ENCODE results near the gene B4GALT6. TPM values are rescaled to one million over a fixed set of nuclear protein-coding genes. Genes with fewer than 3 reads are reported as not detected.

Gene B4GALT6
- total RNA-seq, 1 donor from 2014 or later = 17.7 TPM

DNA sequence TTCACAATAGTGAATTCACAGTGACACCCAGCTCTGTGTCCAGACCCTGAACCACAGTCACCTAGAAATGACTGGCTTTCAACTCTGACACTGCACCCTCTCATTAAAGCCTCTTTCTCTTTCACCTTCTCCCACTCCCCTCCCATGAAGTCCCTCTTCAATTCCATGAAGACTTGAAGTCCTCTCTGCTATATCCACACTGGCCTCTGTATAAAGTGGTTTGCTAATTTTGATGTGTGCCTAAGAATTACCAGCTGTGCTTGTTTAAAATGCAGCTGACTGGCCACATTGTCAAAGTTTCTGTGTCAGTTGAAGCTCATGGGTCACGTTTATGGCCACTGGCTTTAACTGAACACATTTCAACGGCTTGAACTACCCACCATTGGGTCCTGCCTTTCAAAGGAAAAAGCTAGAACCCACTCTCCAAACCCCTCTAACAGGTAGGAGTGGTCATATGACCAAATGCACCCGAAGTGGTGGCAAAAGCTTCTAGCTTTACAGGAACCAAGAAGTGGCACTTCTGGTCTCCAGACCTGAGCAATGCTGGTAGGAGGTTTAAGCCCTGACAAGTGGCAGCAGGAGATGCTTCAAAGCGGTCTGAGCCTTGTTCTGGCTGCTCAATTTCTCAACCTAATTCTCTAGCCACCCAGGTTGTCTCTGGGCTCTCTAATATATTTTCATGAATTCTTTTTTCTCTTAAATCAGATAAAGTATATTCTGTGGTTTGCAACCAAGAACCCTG, 34.2 kb downstream of the B4GALT6 start:
- Mint-ChIP-seq H3K36me3 (ENCODE audit: low read depth, unreplicated experiment) (peaks cover 2% of the 10 kb centered on the region), H3K4me3 (ENCODE audit: unreplicated experiment) (no peak overlapping the region), H3K4me1 (ENCODE audit: low read depth, unreplicated experiment) (peaks cover 19% of the 10 kb centered on the region), H3K27ac (ENCODE audit: unreplicated experiment) (no peak overlapping the region), H3K27me3 (ENCODE audit: low read depth, unreplicated experiment) (no peaks in the 10 kb centered on the region), H3K9me3 (ENCODE audit: unreplicated experiment) (no peaks in the 10 kb centered on the region)
- no peak overlapping the region for H3K9ac ChIP-seq (ENCODE audit: low read length)
- no peaks in the 10 kb centered on the region for H3K79me2 ChIP-seq (ENCODE audit: insufficient read depth, low read length)
- TF ChIP-seq, protein P1, sequence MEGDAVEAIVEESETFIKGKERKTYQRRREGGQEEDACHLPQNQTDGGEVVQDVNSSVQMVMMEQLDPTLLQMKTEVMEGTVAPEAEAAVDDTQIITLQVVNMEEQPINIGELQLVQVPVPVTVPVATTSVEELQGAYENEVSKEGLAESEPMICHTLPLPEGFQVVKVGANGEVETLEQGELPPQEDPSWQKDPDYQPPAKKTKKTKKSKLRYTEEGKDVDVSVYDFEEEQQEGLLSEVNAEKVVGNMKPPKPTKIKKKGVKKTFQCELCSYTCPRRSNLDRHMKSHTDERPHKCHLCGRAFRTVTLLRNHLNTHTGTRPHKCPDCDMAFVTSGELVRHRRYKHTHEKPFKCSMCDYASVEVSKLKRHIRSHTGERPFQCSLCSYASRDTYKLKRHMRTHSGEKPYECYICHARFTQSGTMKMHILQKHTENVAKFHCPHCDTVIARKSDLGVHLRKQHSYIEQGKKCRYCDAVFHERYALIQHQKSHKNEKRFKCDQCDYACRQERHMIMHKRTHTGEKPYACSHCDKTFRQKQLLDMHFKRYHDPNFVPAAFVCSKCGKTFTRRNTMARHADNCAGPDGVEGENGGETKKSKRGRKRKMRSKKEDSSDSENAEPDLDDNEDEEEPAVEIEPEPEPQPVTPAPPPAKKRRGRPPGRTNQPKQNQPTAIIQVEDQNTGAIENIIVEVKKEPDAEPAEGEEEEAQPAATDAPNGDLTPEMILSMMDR (IDR thresholded peaks at IDR 0.05; ENCODE audit: insufficient read depth, low read depth, low read length) = no peak
- no peak for TF ChIP-seq EZH2 (IDR thresholded peaks at IDR 0.05; ENCODE audit: insufficient read depth, low read length)
- no peak for DNase-seq (ENCODE audit: low read depth)
- H2AFZ ChIP-seq (ENCODE audit: low read depth, low read length) = no peak overlapping the region
- no peaks in the 10 kb centered on the region for H4K20me1 ChIP-seq (ENCODE audit: insufficient read depth, low read length)
- no peaks in the 10 kb centered on the region for H3K27me3 ChIP-seq (ENCODE audit: insufficient read depth, low read length)
- no peak overlapping the region for H3K4me2 ChIP-seq (ENCODE audit: low read length)
- H3K4me1 ChIP-seq (ENCODE audit: insufficient read depth, low read length) = peaks cover 6% of the 10 kb centered on the region
- H3K9me3 ChIP-seq (ENCODE audit: insufficient read depth, low read depth, low read length) = no peaks in the 10 kb centered on the region
- H3K4me3 ChIP-seq (ENCODE audit: insufficient read depth, low read depth, low read length) = no peak overlapping the region
- no peaks in the 10 kb centered on the region for H3K36me3 ChIP-seq (ENCODE audit: insufficient read depth, low read length)
- FAIRE-seq = no peak
- H3K27ac ChIP-seq (ENCODE audit: low read depth, low read length) = no peak overlapping the region

DNA sequence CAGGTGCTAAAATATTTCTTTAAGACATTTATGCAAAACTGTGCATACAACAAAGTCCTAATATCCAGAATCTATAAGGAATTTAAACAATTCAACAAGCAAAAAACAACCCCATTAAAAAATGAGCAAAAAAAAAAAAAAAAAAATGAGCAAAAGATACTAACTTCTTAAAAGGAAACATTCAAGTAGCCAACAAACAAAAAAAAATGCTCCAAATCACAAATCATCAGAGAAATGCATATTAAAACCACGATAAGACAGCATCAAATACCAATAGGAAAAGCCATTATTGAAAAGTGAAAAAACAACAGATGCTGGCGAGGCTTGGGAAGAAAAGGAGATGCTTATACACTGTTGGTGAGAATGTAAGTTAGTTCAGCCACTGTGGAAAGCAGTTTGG, 34.9 kb downstream of the B4GALT6 start:
- H3K4me3 Mint-ChIP-seq (ENCODE audit: unreplicated experiment) = no peak overlapping the region
- H3K27me3 ChIP-seq (ENCODE audit: insufficient read depth, low read length) = no peaks in the 10 kb centered on the region
- H3K27ac ChIP-seq (ENCODE audit: low read depth, low read length) = no peak overlapping the region
- no peaks in the 10 kb centered on the region for H3K9me3 ChIP-seq (ENCODE audit: insufficient read depth, low read depth, low read length)
- H3K36me3 Mint-ChIP-seq (ENCODE audit: low read depth, unreplicated experiment) = peaks cover 2% of the 10 kb centered on the region
- peaks cover 6% of the 10 kb centered on the region for H3K4me1 ChIP-seq (ENCODE audit: insufficient read depth, low read length)
- peaks cover 19% of the 10 kb centered on the region for H3K4me1 Mint-ChIP-seq (ENCODE audit: low read depth, unreplicated experiment)
- H3K79me2 ChIP-seq (ENCODE audit: insufficient read depth, low read length) = no peaks in the 10 kb centered on the region
- H3K27me3 Mint-ChIP-seq (ENCODE audit: low read depth, unreplicated experiment) = no peaks in the 10 kb centered on the region
- DNase-seq (ENCODE audit: low read depth) (no peak), FAIRE-seq (no peak)
- H3K27ac Mint-ChIP-seq (ENCODE audit: unreplicated experiment) = peak overlapping the region; percentile 62
- TF ChIP-seq, protein P1 (IDR thresholded peaks at IDR 0.05; ENCODE audit: insufficient read depth, low read depth, low read length) = no peak
- TF ChIP-seq EZH2 (IDR thresholded peaks at IDR 0.05; ENCODE audit: insufficient read depth, low read length) = no peak
- peak overlapping the region; percentile 12 for H3K4me2 ChIP-seq (ENCODE audit: low read length)
- no peaks in the 10 kb centered on the region for H4K20me1 ChIP-seq (ENCODE audit: insufficient read depth, low read length)
- H3K9me3 Mint-ChIP-seq (ENCODE audit: unreplicated experiment) = no peaks in the 10 kb centered on the region
- H3K9ac ChIP-seq (ENCODE audit: low read length) = no peak overlapping the region
- H3K4me3 ChIP-seq (ENCODE audit: insufficient read depth, low read depth, low read length) = no peak overlapping the region
- no peak overlapping the region for H2AFZ ChIP-seq (ENCODE audit: low read depth, low read length)
- H3K36me3 ChIP-seq (ENCODE audit: insufficient read depth, low read length) = no peaks in the 10 kb centered on the region

DNA sequence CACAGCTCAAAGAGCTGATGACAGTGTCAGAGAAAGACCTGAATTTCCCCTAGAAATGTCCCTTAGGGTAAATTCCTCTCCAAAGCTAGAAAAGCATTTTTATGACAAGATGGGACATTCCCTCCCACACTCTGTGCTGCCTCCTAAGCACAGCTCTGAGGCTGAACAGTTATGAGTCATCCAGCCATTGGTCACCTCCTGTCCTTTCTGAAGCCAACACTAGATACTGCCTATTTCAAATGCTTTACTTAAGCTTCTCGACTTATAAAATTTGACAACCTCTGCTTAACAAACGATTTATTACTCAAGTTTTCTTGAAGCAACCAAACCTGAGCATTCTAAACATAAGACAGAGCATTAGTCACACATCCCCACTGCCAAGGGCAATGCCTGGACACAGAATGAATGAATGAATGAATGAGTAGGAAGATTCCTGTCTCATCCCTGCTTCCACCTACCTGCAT, 35.4 kb downstream of the B4GALT6 start:
- H3K4me2 ChIP-seq (ENCODE audit: low read length) = peak overlapping the region; percentile 12
- TF ChIP-seq, protein P1 (IDR thresholded peaks at IDR 0.05; ENCODE audit: insufficient read depth, low read depth, low read length) = no peak
- no peak for TF ChIP-seq EZH2 (IDR thresholded peaks at IDR 0.05; ENCODE audit: insufficient read depth, low read length)
- no peaks in the 10 kb centered on the region for H3K27me3 ChIP-seq (ENCODE audit: insufficient read depth, low read length)
- Mint-ChIP-seq H3K9me3 (ENCODE audit: unreplicated experiment) (no peaks in the 10 kb centered on the region), H3K27me3 (ENCODE audit: low read depth, unreplicated experiment) (no peaks in the 10 kb centered on the region), H3K36me3 (ENCODE audit: low read depth, unreplicated experiment) (peaks cover 2% of the 10 kb centered on the region), H3K4me1 (ENCODE audit: low read depth, unreplicated experiment) (peaks cover 19% of the 10 kb centered on the region), H3K27ac (ENCODE audit: unreplicated experiment) (peak overlapping the region; percentile 62), H3K4me3 (ENCODE audit: unreplicated experiment) (no peak overlapping the region)
- H3K4me1 ChIP-seq (ENCODE audit: insufficient read depth, low read length) = peaks cover 6% of the 10 kb centered on the region
- FAIRE-seq (no peak), DNase-seq (ENCODE audit: low read depth) (peak; percentile 68)
- no peaks in the 10 kb centered on the region for H3K9me3 ChIP-seq (ENCODE audit: insufficient read depth, low read depth, low read length)
- no peaks in the 10 kb centered on the region for H3K79me2 ChIP-seq (ENCODE audit: insufficient read depth, low read length)
- no peak overlapping the region for H3K27ac ChIP-seq (ENCODE audit: low read depth, low read length)
- no peak overlapping the region for H3K9ac ChIP-seq (ENCODE audit: low read length)
- no peaks in the 10 kb centered on the region for H4K20me1 ChIP-seq (ENCODE audit: insufficient read depth, low read length)
- H2AFZ ChIP-seq (ENCODE audit: low read depth, low read length) = no peak overlapping the region
- no peaks in the 10 kb centered on the region for H3K36me3 ChIP-seq (ENCODE audit: insufficient read depth, low read length)
- no peak overlapping the region for H3K4me3 ChIP-seq (ENCODE audit: insufficient read depth, low read depth, low read length)
